Measurements from ENCODE around the gene CCNJ.

The CCNJ gene

GRCh38 chr10:96053985-96054384, 10.6 kb downstream of the CCNJ start:
- no peak for DNase-seq (ENCODE audit: extremely low read depth in 1 of 2, low read depth in 1 of 2)

DNA sequence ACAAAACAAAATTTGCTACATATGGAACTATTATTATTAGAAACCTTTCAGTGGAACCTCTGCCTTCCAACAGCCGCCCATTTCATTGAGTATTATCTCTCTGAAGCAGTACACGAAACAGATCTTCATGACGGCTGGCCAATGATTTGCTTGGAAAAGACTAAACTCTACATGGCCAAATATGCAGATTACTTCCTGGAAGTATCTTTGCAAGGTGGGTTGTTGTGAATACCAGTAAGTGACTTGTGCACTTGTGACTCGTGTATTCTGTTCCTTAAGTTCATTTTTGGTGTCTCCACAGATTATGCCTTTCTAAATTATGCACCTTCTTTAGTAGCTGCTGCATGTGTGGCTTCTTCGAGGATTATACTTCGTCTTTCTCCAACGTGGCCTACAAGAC, 13.4 kb downstream of the CCNJ start:
- DNase-seq (ENCODE audit: extremely low read depth in 1 of 2, low read depth in 1 of 2) = no peak

DNA sequence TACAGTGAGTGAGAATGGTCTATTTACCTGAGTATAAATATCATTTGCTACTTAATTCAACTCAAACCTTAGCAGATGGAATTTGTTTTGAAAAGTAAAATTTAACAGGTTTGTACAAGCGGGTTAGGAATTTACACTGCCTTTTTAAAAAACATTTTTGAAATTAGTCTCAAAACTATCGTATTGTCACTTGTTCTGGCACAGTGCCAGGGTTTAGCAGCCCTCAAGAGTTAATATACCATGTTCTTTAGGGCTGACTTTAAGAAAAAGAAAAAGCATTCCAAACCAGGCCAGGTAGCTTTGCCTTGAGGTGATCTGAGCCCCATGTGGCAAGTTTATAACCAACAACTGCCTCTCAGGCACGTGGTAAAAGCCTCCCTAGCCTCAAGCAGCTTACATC, 17.8 kb downstream of the CCNJ start:
- DNase-seq (ENCODE audit: extremely low read depth in 1 of 2, low read depth in 1 of 2) = no peak

DNA sequence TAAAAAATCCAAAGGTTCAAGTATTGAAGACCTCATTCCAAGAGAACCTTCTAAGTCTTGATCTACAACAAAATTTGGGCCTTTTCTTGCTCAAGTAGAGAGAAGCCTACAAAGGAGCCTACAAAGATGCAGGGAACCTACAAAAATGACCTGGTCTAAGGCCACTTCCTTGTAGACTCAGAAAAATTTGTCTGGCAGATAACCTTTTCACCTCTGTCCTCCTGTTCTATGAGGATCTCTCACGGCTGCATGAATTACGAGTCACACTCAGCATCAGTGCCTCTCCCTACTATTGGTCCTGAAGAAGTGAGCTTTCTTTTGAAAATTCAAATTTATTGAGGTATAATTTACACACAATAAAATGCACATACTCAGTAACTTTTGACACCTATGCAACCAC, 29.3 kb downstream of the CCNJ start:
- DNase-seq (ENCODE audit: extremely low read depth in 1 of 2, low read depth in 1 of 2) = no peak

DNA sequence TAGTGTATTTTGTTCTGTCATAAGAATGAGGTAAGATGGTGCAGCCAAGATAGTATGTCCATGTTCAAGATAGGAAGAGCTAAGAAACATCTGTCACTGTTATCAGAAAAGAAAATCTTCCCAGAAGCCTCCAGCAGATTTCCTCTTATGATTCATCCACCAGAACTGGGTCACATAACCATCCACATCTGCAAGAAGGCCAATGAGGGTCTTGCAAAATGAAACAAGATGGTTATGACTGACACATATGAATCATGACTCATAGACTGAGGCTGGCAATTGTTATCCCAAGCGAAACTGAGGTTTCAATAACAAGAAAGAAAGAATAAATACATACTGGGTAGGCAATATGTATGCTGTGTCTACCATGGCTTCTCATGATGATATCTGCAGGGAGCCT, 30.3 kb downstream of the CCNJ start:
- peak in 1 of 2 donors; percentile 12 for DNase-seq (ENCODE audit: extremely low read depth in 1 of 2, low read depth in 1 of 2)

GRCh38 chr10:96074776-96075175, 31.4 kb downstream of the CCNJ start:
- no peak for DNase-seq (ENCODE audit: extremely low read depth in 1 of 2, low read depth in 1 of 2)

DNA sequence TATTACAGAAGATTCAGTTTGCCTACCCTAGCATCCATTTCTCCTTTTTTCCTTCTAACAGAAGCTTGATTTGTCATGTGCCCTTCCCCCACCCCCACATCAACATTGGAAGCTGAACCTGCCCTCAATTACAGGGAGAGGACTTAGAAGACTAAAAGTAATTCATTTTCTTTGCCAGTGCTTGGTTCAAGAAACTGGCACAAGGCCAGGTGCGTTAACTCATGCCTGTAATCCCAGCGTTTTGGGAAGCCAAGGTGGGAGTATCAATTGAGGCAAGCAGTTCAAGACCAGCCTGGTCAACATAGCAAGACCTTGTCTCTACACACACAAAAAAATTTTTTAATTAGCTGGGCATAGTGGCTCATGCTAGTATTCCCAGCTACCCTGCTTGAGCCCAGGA, 32.6 kb downstream of the CCNJ start:
- no peak for DNase-seq (ENCODE audit: extremely low read depth in 1 of 2, low read depth in 1 of 2)

DNA sequence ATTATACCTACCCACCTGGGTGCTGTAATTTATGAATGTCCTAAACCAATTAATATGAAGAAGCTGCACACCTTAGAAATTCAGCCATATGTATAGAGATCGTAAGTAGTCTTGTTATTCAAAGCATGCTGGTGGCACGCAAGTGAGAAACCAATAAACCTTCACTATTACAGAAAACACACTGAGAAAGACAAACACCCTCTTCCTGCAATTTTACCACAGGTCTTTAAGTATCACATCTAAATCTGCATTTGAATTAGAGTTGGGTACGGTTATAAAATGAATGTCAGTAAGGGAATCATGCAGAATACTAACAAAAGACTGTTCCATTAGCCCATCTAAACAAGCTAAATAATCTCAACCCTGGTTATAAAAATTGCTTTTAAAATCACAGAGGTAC, 33.8 kb downstream of the CCNJ start:
- DNase-seq (ENCODE audit: extremely low read depth in 1 of 2, low read depth in 1 of 2) = no peak

- DNase-seq (ENCODE audit: extremely low read depth in 1 of 2, low read depth in 1 of 2) = no peak
These were observed 38.8 kb downstream of the CCNJ start for GRCh38 chr10:96082153-96082552.

DNA sequence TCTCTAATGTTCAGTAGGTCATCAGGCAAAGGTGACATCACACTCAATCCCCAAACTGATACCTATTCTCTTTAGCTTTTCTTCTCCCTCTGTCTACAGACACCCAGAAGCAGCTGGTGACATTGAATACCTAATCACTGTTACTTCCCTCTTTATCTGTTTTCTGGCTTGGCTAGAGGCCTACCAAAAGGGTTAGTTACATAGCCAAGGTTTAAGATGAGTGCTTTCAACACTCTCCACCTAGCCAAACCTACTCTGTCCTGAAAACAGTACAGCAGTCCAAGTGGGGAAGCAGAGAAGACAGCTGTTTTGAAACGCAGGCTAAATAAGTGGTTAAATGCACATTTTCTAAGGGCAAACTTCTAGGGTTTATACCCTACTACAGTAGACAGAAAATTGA, 39.4 kb downstream of the CCNJ start:
- no peak for DNase-seq (ENCODE audit: extremely low read depth in 1 of 2, low read depth in 1 of 2)

DNA sequence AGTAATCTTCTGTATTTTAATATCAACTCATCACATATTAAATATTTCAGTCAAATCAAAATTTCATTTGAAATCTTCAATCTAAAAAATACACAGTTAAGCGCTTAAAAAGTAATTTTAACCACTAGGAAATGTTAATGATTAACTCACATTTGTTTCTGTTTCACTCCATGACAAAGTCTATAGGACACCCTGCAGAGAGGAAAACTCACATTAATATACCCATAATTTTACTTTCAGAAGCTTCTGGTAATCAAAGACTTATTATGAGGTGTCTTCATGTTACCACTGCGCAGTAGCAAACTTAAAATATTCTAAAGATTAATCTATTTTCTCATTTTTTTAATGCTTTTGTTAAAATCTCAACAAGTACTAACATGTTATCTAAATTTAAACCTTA, 45.7 kb downstream of the CCNJ start:
- DNase-seq (ENCODE audit: extremely low read depth in 1 of 2, low read depth in 1 of 2) = no peak

DNA sequence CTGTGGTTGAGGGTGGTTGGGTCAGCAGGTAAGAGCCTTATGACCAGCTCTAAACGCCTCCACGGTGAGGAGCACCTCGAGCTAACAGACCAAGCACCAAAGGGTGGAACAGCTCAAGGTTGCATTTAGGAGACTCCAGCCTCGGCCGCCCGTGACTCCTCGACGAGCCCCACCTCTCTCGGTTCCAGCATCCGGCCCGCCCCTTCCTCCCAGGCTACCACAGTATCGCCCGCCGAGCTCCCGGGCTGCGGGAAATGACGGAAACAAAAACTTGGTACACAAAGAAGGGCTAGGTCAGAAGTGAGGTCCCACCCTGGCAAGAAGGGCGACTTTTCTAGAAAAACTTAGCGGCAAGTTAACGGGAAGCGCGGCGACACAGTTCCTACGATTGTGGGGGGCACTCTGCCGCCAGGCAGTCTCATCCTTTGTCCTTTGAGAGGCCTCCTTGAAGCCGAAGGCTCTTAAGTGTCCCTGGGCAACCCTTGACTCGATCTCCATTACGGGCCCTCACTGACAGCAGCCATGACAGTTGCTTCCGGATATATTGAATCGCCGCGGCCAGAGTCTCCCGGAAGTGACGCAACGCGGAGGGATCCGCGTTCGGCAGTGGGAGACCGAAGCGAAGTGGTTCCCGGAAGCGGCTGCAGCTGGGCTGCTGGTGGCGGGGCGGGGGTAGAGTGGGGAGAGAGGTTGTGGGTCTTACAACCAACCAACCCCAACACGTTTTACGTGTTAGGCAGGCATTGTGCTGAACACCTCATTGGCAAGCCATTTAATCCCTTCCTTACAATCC, 46.5 kb downstream of the CCNJ start:
- DNase-seq (ENCODE audit: extremely low read depth in 1 of 2, low read depth in 1 of 2) = peak; percentile 81 to 86

GRCh38 chr10:96090463-96090800, 47.0 kb downstream of the CCNJ start:
- no peak for DNase-seq (ENCODE audit: extremely low read depth in 1 of 2, low read depth in 1 of 2)

DNA sequence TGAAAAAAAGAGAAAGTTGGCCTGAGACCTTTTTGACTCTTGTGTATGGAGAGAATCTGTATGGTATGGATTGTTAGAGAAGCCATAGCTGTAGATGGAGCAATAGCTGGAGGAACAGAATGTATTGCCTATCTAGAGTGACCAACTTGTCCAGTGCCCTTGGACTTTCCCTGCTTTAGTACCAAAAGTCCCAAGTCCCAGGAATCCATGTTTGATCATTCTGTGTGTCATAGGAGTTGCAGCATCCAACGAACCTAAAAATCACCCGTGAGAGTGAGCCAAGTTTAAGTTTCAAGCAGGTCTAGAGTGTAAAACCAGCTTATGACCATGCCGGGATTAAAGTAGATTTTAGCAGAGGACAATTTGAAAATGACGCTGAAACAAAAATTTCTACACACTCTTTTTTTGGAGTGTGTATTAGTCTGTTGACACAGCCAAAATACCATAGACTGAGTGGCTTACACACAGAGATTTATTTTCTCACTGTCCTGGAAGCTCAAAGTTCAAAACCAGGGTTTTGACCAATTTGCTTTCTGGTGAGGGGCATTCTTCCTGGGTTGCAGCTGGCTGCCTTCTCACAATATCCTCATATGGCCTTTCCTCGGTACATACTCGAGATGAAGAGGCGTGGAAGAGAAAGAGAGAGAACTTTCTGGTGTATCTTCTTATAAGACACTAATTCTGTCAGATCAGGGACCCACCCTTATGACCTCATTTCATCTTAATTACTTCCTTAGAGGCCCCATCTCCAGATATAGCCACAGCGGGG, 49.8 kb downstream of the CCNJ start:
- DNase-seq (ENCODE audit: extremely low read depth in 1 of 2, low read depth in 1 of 2) = no peak

GRCh38 chr10:96093948-96094347, 50.6 kb downstream of the CCNJ start:
- DNase-seq (ENCODE audit: extremely low read depth in 1 of 2, low read depth in 1 of 2) = no peak

- DNase-seq (ENCODE audit: extremely low read depth in 1 of 2, low read depth in 1 of 2) = no peak
These were observed 53.6 kb downstream of the CCNJ start for GRCh38 chr10:96096958-96097357.

DNA sequence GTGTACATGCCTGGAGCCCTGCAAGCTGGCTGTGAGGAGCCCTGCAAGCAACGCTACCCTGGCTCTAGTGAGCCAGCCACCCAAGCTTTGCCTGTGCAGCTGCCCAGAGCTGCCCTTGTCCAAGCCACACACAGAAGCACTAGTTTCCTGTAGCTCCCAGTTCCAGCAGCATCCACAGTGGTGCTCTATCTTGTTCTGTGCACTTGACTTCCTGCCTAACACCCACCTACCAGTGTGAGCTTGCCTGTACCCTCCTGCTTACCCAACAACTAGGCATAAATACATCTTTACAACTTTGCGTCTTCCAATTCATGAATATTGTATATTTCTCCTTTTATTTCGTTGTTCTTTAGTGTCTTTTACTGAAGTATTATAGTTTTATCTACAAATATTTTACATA, 54.5 kb downstream of the CCNJ start:
- DNase-seq (ENCODE audit: extremely low read depth in 1 of 2, low read depth in 1 of 2) = no peak

DNA sequence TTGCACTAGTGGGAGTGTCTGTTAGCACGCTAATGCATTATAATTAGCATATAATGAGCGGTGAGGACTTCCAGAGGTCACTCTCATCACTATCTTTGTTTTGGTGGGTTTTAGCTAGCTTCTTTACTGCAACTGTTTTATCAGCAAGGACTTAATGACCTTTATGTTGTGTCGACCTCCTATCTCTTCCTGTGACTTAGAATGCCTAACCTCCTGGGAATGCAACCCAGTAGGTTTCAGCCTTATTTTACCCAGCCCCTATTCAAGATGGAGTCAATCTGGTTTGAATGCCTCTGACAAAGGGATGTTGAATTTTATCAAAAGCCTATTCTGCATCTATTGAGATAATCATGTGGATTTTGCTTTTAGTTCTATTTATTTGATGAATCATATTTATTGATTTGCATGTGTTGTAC, 64.2 kb downstream of the CCNJ start:
- no peak for DNase-seq (ENCODE audit: extremely low read depth in 1 of 2, low read depth in 1 of 2)

All from stimulated activated CD8-positive, alpha-beta memory T cell treated with anti-CD3 and anti-CD28 coated beads, Interleukin-7, amount 100 ng/mL, for 48 hours (primary cell).